HL-60 (cell line): ENCODE measurements around the gene PRRX1.

Experiments
- GABPA ChIP-seq: IDR thresholded peaks from 2 replicates; pipeline ENCODE4 v1.6.1; 2012; ENCODE audit warnings: low read depth
- TF ChIP-seq, protein P1 (sequence below): IDR thresholded peaks from one replicate; pipeline ENCODE4 v1.5.1; 2011; ENCODE audit warnings: low read length, control low read depth, inconsistent platforms; ENCODE audit not compliant: insufficient read depth

DNA sequence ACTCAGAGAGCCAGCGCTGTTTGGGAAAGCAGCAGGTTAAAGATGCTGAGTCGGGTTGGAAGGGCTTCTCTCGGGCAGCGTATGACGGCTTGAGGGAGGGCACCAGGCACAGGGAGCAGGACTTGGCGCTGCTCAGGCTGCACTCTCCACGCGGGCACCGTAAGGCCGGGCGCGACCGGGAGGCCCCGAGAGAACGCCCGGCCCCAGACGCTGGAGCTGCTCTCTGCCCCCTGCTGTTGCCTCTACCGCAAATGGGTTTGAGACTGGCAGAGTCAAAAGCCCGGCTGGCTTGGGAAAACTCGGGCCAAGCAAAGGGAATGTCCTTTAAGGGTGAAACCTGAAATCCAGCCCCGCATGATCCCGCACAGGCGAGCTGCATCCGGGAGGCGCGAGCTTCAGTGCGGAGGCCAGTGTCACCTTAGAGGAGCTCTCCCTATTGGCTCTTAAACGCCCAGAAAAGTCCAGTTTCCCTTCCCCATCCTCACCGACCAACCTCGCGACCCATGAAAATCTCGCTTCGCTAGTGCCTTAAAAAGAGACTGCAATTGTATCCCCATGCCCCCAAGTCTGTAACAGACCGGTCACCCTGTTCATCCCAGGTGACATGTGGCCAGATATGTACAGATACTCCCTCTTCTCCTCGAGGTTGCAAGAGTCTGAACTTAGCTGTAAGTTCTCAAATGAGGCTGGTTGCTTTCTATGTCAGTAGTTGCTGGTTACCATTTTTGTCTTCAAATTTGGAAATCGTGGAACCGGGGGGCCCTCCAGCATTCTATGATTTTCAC is 1.1 kb downstream of the PRRX1 start:
- TF ChIP-seq, protein P1, sequence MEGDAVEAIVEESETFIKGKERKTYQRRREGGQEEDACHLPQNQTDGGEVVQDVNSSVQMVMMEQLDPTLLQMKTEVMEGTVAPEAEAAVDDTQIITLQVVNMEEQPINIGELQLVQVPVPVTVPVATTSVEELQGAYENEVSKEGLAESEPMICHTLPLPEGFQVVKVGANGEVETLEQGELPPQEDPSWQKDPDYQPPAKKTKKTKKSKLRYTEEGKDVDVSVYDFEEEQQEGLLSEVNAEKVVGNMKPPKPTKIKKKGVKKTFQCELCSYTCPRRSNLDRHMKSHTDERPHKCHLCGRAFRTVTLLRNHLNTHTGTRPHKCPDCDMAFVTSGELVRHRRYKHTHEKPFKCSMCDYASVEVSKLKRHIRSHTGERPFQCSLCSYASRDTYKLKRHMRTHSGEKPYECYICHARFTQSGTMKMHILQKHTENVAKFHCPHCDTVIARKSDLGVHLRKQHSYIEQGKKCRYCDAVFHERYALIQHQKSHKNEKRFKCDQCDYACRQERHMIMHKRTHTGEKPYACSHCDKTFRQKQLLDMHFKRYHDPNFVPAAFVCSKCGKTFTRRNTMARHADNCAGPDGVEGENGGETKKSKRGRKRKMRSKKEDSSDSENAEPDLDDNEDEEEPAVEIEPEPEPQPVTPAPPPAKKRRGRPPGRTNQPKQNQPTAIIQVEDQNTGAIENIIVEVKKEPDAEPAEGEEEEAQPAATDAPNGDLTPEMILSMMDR: no peak
- TF ChIP-seq GABPA: no peak
